Panc1 (cell line): ENCODE results near the gene MORC3.

Experiments
- CTCF ChIP-seq: fragments of 450-650 bp; IDR thresholded peaks from 2 replicates; pipeline ENCODE4 v1.5.1; 2017; ENCODE audit warnings: mild to moderate bottlenecking
- POLR2AphosphoS5 ChIP-seq: IDR thresholded peaks from 2 replicates; pipeline ENCODE4 v1.6.1; 2012; ENCODE audit warnings: mild to moderate bottlenecking, low read depth, low read length, moderate library complexity
- REST ChIP-seq, 2 experiments: IDR thresholded peaks; 2 replicates each; pipeline ENCODE4 v1.6.1; 2011 to 2012; ENCODE audit warnings: low read depth in 2 of 2, control low read depth in 1 of 2, low read length in 1 of 2, mild to moderate bottlenecking in 1 of 2, moderate library complexity in 1 of 2; ENCODE audit not compliant: insufficient read depth in 1 of 2
- TCF7L2 ChIP-seq: IDR thresholded peaks from 2 replicates; pipeline ENCODE4 v1.6.1; 2011; ENCODE audit warnings: mild to moderate bottlenecking, low read depth, low read length, inconsistent platforms

GRCh38 chr21:36323032-36323431 is 3.0 kb downstream of the MORC3 start:
- TF ChIP-seq CTCF (no peak), REST (IDR thresholded peaks at IDR 0.05; ENCODE audit: insufficient read depth in 1 of 2, low read depth in 2 of 2, low read length in 1 of 2) (no peak), POLR2AphosphoS5 (no peak), TCF7L2 (no peak)
